NCI-H2029 treated with DMSO at 0.1 percent for 48 hours (cell line): Measurements from ENCODE around the gene PAQR8.
A peak's percentile ranks its signal among the peaks of the same experiment; 100 is the strongest.

Experiments
- DNase-seq: peaks from one replicate; lab custom pipeline; 2025; lab: John Stamatoyannopoulos, UW

The PAQR8 gene

GRCh38 chr6:52361945-52362442, at the start of gene PAQR8:
Gene PAQR8, plus strand, starts transcription at chr6:52362151. Its CDS starts 41,063 bp downstream, at chr6:52403214.
- DNase-seq, result no peak

GRCh38 chr6:52312461-52312860, 49.5 kb upstream of the PAQR8 start:
- no peak for DNase-seq

GRCh38 chr6:52314752-52315151, 47.2 kb upstream of the PAQR8 start:
- DNase-seq, result no peak

- no peak for DNase-seq
These were observed 44.7 kb upstream of the PAQR8 start for GRCh38 chr6:52317211-52317610.

GRCh38 chr6:52317841-52318581, 43.9 kb upstream of the PAQR8 start:
- DNase-seq, result no peak

- no peak for DNase-seq
These were observed 37.8 kb upstream of the PAQR8 start for GRCh38 chr6:52324189-52324588.

GRCh38 chr6:52325695-52326471, 36.1 kb upstream of the PAQR8 start:
- DNase-seq, result no peak

GRCh38 chr6:52326540-52327364, 35.2 kb upstream of the PAQR8 start:
- no peak for DNase-seq

GRCh38 chr6:52328303-52328662, 33.7 kb upstream of the PAQR8 start:
- DNase-seq, result no peak

- peak; percentile 17 for DNase-seq
These were observed 33.2 kb upstream of the PAQR8 start for GRCh38 chr6:52328729-52329128.

GRCh38 chr6:52330470-52330869, 31.5 kb upstream of the PAQR8 start:
- no peak for DNase-seq

- DNase-seq, result no peak
These were observed 30.0 kb upstream of the PAQR8 start for GRCh38 chr6:52331793-52332457.

GRCh38 chr6:52333840-52334200, 28.1 kb upstream of the PAQR8 start:
- DNase-seq, result no peak

- DNase-seq, result no peak
These were observed 26.4 kb upstream of the PAQR8 start for GRCh38 chr6:52335576-52335975.

GRCh38 chr6:52336919-52337561, 24.9 kb upstream of the PAQR8 start:
- no peak for DNase-seq

GRCh38 chr6:52337633-52338290, 24.2 kb upstream of the PAQR8 start:
- no peak for DNase-seq

GRCh38 chr6:52340603-52340880, 21.4 kb upstream of the PAQR8 start:
- no peak for DNase-seq

GRCh38 chr6:52341561-52342260, 20.2 kb upstream of the PAQR8 start:
- no peak for DNase-seq

GRCh38 chr6:52345311-52345710, 16.6 kb upstream of the PAQR8 start:
- DNase-seq, result no peak

- DNase-seq, result no peak
These were observed 15.4 kb upstream of the PAQR8 start for GRCh38 chr6:52346503-52346902.

- DNase-seq, result no peak
These were observed 14.1 kb upstream of the PAQR8 start for GRCh38 chr6:52347818-52348217.
